ENCODE measurements around the gene HDGFL2. TPM values are rescaled to one million over a fixed set of nuclear protein-coding genes. Genes with fewer than 3 reads are reported as not detected.

HDGFL2 gene
- 54.7 TPM for polyA plus RNA-seq (2013, experiment 1 of 2)
- 55.7 TPM for polyA plus RNA-seq (2013, experiment 2 of 2)

DNA sequence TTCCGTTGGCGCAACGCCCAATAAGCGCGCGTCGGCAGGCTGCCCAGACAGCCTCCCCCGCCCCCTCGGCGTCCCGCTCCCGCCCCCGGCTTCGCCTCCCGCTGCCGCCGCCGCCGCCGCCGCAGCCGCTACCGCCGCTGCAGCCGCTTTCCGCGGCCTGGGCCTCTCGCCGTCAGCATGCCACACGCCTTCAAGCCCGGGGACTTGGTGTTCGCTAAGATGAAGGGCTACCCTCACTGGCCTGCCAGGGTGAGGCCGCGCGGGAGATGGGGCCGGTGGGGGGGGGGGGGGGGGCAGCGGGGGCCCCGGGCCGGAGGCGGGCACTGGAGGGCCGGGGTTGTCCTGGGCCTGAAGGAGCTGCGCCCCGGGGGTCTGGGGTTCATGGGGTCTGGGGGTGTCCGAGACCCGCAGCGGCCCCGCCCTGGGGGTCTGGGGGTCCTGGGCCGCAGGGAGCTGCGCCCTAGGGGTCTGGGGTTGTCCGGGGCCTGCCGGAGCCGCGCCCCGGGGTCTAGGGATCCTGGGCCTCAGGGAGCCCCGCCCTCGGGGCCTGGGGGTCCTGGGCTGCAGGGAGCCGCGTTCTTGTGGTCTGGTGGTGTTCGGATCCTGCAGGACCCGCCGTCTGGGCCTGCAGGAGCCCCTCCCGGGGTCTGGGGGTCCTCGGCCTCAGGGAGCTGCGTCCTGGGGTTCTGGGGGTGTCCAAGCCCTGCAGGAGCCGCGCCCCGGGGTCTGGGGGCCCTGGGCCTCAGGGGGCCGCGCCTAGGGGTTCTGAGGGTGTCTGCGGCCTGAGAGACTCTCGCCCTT is at the start of gene HDGFL2:
Gene HDGFL2 (plus strand): TSS at position 124 of the 801 bp plus-strand sequence. CDS start 54 bp downstream, at position 178.
- peaks cover 2% of the 10 kb centered on the region for H3K4me1 ChIP-seq (ENCODE audit: control insufficient read depth, low read depth, low read length)
- peak within 1 kb of the TSS; percentile 88 for H3K56ac ChIP-seq (ENCODE audit: low read length)
- peak within 1 kb of the TSS; percentile 86 for H3K4me3 ChIP-seq (ENCODE audit: low read length)
- H3K27ac ChIP-seq (ENCODE audit: low read depth, low read length): peak within 1 kb of the TSS; percentile 55
- H3K79me1 ChIP-seq (ENCODE audit: low read length): peaks cover 13% of the 10 kb centered on the region
- H3K36me3 ChIP-seq (ENCODE audit: control insufficient read depth, insufficient read depth, low read length): peaks cover 5% of the 10 kb centered on the region
- peak within 1 kb of the TSS; percentile 82 for H3K4ac ChIP-seq (ENCODE audit: low read depth, low read length)
- peak within 1 kb of the TSS; percentile 91 for H3K9ac ChIP-seq (ENCODE audit: low read length)
- H3K27me3 ChIP-seq (ENCODE audit: insufficient read depth, low read length, poor library complexity): no peaks in the 10 kb centered on the region
- H2AK5ac ChIP-seq (ENCODE audit: low read length): no peak within 1 kb of the TSS
- peak within 1 kb of the TSS; percentile 79 for H3K4me2 ChIP-seq (ENCODE audit: low read length)
- no peak within 1 kb of the TSS for H4K5ac ChIP-seq (ENCODE audit: low read length)
- no peak within 1 kb of the TSS for H3K23ac ChIP-seq (ENCODE audit: low read length)
- H2BK120ac ChIP-seq (ENCODE audit: low read depth, low read length): peak within 1 kb of the TSS; percentile 40
- H3K79me2 ChIP-seq (ENCODE audit: control insufficient read depth, insufficient read depth, low read length): peaks cover 28% of the 10 kb centered on the region
- no peak for DNase-seq
- H3K18ac ChIP-seq (ENCODE audit: low read length): peak within 1 kb of the TSS; percentile 99
- H2BK5ac ChIP-seq (ENCODE audit: low read length): no peak within 1 kb of the TSS
- peak within 1 kb of the TSS; percentile 77 for H4K8ac ChIP-seq (ENCODE audit: low read depth, low read length)
- H2BK15ac ChIP-seq (replicated peaks; ENCODE audit: low read depth): no peak within 1 kb of the TSS
- no CpG with 5 or more reads among the region's 71 CpGs for WGBS (ENCODE audit: extremely low coverage, insufficient coverage, low lambda C conversion rate)

DNA sequence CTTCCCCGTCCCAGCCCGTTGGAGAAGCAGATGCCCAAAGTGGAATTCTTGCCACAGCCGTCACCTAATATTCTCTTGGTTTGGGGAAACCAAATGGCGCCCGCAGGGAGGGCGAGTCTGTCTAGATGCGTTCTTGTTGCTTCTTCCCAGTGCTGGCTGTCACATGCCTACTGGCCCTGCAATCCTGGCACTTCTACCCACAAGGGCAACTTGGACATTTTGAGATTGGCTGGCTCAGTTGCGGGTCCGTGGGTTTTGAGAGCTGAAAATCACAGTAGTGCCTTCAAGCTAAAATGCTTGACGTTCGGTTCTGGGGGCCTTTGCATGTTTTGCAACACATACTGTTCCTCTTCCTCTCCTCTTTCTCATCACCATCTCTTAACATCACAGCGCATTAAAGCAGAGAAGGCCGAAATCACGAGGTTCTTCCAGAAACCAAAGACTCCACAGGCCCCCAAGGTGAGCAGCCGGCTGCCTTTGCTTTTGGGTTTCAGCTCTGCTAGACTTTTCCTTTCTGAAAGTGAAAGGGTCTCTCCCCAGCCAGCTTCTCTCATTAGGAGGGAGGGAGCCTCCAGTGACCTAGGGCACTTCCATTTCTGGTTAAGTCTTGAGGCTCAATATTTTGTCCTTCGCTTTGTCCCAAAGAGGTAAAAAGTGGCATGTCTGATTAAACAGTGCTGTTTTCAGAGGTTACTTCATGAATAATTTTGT is 48.5 kb upstream of the HDGFL2 start:
- Histone ChIP-seq H3K4me1 (ENCODE audit: control insufficient read depth, low read depth, low read length) (no peaks in the 10 kb centered on the region), H4K5ac (ENCODE audit: low read length) (no peak overlapping the region), H3K79me1 (ENCODE audit: low read length) (peaks cover 14% of the 10 kb centered on the region), H3K4ac (ENCODE audit: low read depth, low read length) (no peak overlapping the region), H3K56ac (ENCODE audit: low read length) (no peak overlapping the region), H3K27ac (ENCODE audit: low read depth, low read length) (no peak overlapping the region), H4K8ac (ENCODE audit: low read depth, low read length) (no peak overlapping the region), H3K79me2 (ENCODE audit: control insufficient read depth, insufficient read depth, low read length) (peaks cover 5% of the 10 kb centered on the region), H3K4me3 (ENCODE audit: low read length) (no peak overlapping the region), H3K18ac (ENCODE audit: low read length) (no peak overlapping the region), H3K36me3 (ENCODE audit: control insufficient read depth, insufficient read depth, low read length) (peaks cover 19% of the 10 kb centered on the region), H3K23ac (ENCODE audit: low read length) (no peak overlapping the region), H2BK5ac (ENCODE audit: low read length) (no peak overlapping the region), H3K4me2 (ENCODE audit: low read length) (no peak overlapping the region), H2BK120ac (ENCODE audit: low read depth, low read length) (no peak overlapping the region), H2BK15ac (replicated peaks; ENCODE audit: low read depth) (no peak overlapping the region), H3K9ac (ENCODE audit: low read length) (no peak overlapping the region), H2AK5ac (ENCODE audit: low read length) (no peak overlapping the region), H3K27me3 (ENCODE audit: insufficient read depth, low read length, poor library complexity) (no peaks in the 10 kb centered on the region)
- WGBS (ENCODE audit: extremely low coverage, insufficient coverage, low lambda C conversion rate): no CpG with 5 or more reads among the region's 16 CpGs
- no peak for DNase-seq

DNA sequence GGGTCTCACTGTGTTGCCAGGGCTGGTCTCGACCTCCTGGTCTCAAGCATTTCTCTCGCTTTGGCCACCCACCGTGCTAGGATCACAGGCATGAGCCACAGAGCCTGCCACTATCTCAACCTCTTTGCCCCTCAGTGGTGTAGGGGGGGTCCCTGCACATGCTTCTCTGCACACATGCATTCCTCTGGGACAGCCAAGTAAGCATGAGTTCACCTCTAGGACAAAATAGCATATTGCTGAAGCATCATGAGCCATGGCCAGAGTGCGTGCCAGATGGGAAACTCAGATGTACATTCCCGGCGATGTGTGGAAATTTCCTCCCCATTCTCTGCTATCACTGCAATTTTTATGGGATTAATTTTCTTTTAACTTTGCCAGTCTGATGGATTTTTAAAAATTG is 46.6 kb upstream of the HDGFL2 start:
- WGBS (ENCODE audit: extremely low coverage, insufficient coverage, low lambda C conversion rate): no CpG with 5 or more reads among the region's 6 CpGs

DNA sequence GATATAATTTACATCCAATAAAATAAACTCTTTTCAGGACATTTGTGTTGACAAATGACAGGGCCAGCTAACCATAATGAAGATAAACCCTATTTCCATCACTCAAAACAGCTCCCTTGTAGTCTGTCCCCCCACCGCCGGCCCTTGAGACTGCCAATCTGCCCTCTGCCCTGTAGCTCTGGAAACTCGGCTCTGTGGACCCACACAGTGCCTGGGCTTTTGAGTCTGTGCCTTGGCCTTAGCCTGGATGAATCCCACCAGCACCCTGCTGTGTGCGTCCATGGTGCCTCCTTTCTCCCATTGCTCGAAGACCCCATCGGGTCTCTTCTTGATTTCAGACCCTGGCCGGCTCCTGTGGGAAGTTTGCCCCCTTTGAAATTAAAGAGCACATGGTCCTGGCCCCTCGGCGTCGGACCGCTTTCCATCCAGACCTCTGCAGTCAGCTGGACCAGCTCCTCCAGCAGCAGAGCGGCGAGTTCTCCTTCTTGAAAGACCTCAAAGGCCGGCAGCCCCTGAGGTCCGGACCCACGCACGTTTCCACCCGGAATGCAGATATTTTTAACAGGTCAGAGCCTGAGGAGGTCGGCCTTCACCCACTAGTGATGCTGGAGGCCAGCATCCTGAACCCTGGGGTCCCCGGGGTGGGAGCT is 43.6 kb upstream of the HDGFL2 start:
- H3K9ac ChIP-seq (ENCODE audit: low read length): no peak overlapping the region
- peaks cover 30% of the 10 kb centered on the region for H3K36me3 ChIP-seq (ENCODE audit: control insufficient read depth, insufficient read depth, low read length)
- no CpG with 5 or more reads among the region's 20 CpGs for WGBS (ENCODE audit: extremely low coverage, insufficient coverage, low lambda C conversion rate)

More for the DNA sequence above, 46.6 kb upstream of the HDGFL2 start:
- no peak for DNase-seq
- H2BK120ac ChIP-seq (ENCODE audit: low read depth, low read length): no peak overlapping the region
- H3K4me2 ChIP-seq (ENCODE audit: low read length): no peak overlapping the region
- no peak overlapping the region for H3K9ac ChIP-seq (ENCODE audit: low read length)
- H3K18ac ChIP-seq (ENCODE audit: low read length): no peak overlapping the region
- no peak overlapping the region for H2BK15ac ChIP-seq (replicated peaks; ENCODE audit: low read depth)
- no peak overlapping the region for H4K8ac ChIP-seq (ENCODE audit: low read depth, low read length)
- no peaks in the 10 kb centered on the region for H3K4me1 ChIP-seq (ENCODE audit: control insufficient read depth, low read depth, low read length)
- H4K5ac ChIP-seq (ENCODE audit: low read length): no peak overlapping the region
- H3K27me3 ChIP-seq (ENCODE audit: insufficient read depth, low read length, poor library complexity): no peaks in the 10 kb centered on the region
- no peak overlapping the region for H3K56ac ChIP-seq (ENCODE audit: low read length)
- no peak overlapping the region for H2BK5ac ChIP-seq (ENCODE audit: low read length)
- H3K4ac ChIP-seq (ENCODE audit: low read depth, low read length): no peak overlapping the region
- H3K4me3 ChIP-seq (ENCODE audit: low read length): no peak overlapping the region
- H3K36me3 ChIP-seq (ENCODE audit: control insufficient read depth, insufficient read depth, low read length): peaks cover 15% of the 10 kb centered on the region
- peaks cover 2% of the 10 kb centered on the region for H3K79me2 ChIP-seq (ENCODE audit: control insufficient read depth, insufficient read depth, low read length)
- no peak overlapping the region for H3K23ac ChIP-seq (ENCODE audit: low read length)
- no peak overlapping the region for H3K27ac ChIP-seq (ENCODE audit: low read depth, low read length)
- peaks cover 9% of the 10 kb centered on the region for H3K79me1 ChIP-seq (ENCODE audit: low read length)
- H2AK5ac ChIP-seq (ENCODE audit: low read length): no peak overlapping the region

DNA sequence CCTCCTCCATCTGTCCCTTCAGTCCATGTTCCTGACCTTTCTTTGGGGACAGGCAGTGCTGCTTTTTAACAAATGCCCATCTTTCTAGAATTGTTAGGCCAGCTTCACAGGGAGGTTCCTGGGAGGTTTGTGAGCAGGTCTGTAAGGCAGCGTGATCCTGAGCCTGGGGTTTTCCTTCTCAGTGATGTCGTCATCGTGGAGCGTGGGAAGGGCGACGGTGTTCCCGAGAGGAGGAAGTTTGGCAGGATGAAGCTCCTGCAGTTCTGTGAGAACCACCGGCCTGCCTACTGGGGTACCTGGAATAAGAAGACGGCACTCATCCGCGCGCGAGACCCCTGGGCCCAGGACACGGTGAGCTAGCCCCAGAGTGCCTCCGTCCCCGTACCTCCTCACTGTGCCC is 42.8 kb upstream of the HDGFL2 start:
- no peak overlapping the region for H3K4me3 ChIP-seq (ENCODE audit: low read length)
- peaks cover 8% of the 10 kb centered on the region for H3K79me1 ChIP-seq (ENCODE audit: low read length)
- no peak overlapping the region for H3K4ac ChIP-seq (ENCODE audit: low read depth, low read length)
- no peak overlapping the region for H3K27ac ChIP-seq (ENCODE audit: low read depth, low read length)
- WGBS (ENCODE audit: extremely low coverage, insufficient coverage, low lambda C conversion rate): no CpG with 5 or more reads among the region's 16 CpGs
- H3K4me2 ChIP-seq (ENCODE audit: low read length): no peak overlapping the region
- H4K5ac ChIP-seq (ENCODE audit: low read length): no peak overlapping the region
- no peak overlapping the region for H3K56ac ChIP-seq (ENCODE audit: low read length)
- H3K27me3 ChIP-seq (ENCODE audit: insufficient read depth, low read length, poor library complexity): no peaks in the 10 kb centered on the region
- no peak overlapping the region for H3K9ac ChIP-seq (ENCODE audit: low read length)
- peaks cover 32% of the 10 kb centered on the region for H3K36me3 ChIP-seq (ENCODE audit: control insufficient read depth, insufficient read depth, low read length)
- no peak overlapping the region for H2BK5ac ChIP-seq (ENCODE audit: low read length)
- no peak overlapping the region for H2BK15ac ChIP-seq (replicated peaks; ENCODE audit: low read depth)
- H3K4me1 ChIP-seq (ENCODE audit: control insufficient read depth, low read depth, low read length): no peaks in the 10 kb centered on the region
- DNase-seq: no peak
- no peak overlapping the region for H2BK120ac ChIP-seq (ENCODE audit: low read depth, low read length)
- no peak overlapping the region for H4K8ac ChIP-seq (ENCODE audit: low read depth, low read length)
- no peak overlapping the region for H3K18ac ChIP-seq (ENCODE audit: low read length)
- H3K23ac ChIP-seq (ENCODE audit: low read length): no peak overlapping the region
- no peaks in the 10 kb centered on the region for H3K79me2 ChIP-seq (ENCODE audit: control insufficient read depth, insufficient read depth, low read length)
- H2AK5ac ChIP-seq (ENCODE audit: low read length): no peak overlapping the region

More for the DNA sequence above, 43.6 kb upstream of the HDGFL2 start:
- Histone ChIP-seq H3K79me1 (ENCODE audit: low read length) (peaks cover 8% of the 10 kb centered on the region), H4K5ac (ENCODE audit: low read length) (no peak overlapping the region), H2BK15ac (replicated peaks; ENCODE audit: low read depth) (no peak overlapping the region), H3K27me3 (ENCODE audit: insufficient read depth, low read length, poor library complexity) (no peaks in the 10 kb centered on the region), H3K79me2 (ENCODE audit: control insufficient read depth, insufficient read depth, low read length) (no peaks in the 10 kb centered on the region), H3K23ac (ENCODE audit: low read length) (no peak overlapping the region), H2BK120ac (ENCODE audit: low read depth, low read length) (no peak overlapping the region), H3K56ac (ENCODE audit: low read length) (no peak overlapping the region), H2AK5ac (ENCODE audit: low read length) (no peak overlapping the region), H3K4me2 (ENCODE audit: low read length) (no peak overlapping the region), H3K4ac (ENCODE audit: low read depth, low read length) (no peak overlapping the region), H3K27ac (ENCODE audit: low read depth, low read length) (no peak overlapping the region), H3K18ac (ENCODE audit: low read length) (no peak overlapping the region), H3K4me1 (ENCODE audit: control insufficient read depth, low read depth, low read length) (no peaks in the 10 kb centered on the region), H2BK5ac (ENCODE audit: low read length) (no peak overlapping the region), H3K4me3 (ENCODE audit: low read length) (no peak overlapping the region), H4K8ac (ENCODE audit: low read depth, low read length) (no peak overlapping the region)
- no peak for DNase-seq

All from mesendoderm (in vitro differentiated cells).